ENCODE measurements around the gene CDA.

DNA sequence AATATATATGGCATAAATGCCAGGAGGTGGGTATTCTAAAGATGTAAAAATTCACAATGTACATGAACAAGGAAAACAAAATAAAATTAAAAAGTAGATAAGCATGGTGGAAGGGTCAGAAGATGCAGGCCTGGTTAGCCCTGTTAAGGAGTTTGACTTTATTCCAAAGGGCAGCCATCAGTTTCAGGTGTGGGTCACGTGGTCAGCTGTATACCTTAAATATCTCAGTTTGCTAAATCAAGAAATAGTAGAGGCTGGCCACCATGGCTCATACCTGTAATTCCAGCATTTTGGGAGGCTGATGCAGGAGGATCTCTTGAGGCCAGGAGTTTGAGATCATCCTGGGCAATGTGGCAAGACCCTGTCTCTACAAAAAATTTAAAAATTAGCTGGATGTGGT is 35.8 kb downstream of the CDA start:
- TF ChIP-seq RXRA (IDR thresholded peaks at IDR 0.05; ENCODE audit: borderline replicate concordance, low read depth) (no peak), EP300 (IDR thresholded peaks at IDR 0.05; ENCODE audit: borderline replicate concordance in 1 of 2, low read depth in 1 of 2, low read length in 1 of 2) (no peak), YY1 (IDR thresholded peaks at IDR 0.05; ENCODE audit: low read depth) (no peak), NRF1 (IDR thresholded peaks at IDR 0.05; ENCODE audit: low read depth, low read length) (no peak)
- TF ChIP-seq, protein P1, sequence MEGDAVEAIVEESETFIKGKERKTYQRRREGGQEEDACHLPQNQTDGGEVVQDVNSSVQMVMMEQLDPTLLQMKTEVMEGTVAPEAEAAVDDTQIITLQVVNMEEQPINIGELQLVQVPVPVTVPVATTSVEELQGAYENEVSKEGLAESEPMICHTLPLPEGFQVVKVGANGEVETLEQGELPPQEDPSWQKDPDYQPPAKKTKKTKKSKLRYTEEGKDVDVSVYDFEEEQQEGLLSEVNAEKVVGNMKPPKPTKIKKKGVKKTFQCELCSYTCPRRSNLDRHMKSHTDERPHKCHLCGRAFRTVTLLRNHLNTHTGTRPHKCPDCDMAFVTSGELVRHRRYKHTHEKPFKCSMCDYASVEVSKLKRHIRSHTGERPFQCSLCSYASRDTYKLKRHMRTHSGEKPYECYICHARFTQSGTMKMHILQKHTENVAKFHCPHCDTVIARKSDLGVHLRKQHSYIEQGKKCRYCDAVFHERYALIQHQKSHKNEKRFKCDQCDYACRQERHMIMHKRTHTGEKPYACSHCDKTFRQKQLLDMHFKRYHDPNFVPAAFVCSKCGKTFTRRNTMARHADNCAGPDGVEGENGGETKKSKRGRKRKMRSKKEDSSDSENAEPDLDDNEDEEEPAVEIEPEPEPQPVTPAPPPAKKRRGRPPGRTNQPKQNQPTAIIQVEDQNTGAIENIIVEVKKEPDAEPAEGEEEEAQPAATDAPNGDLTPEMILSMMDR (IDR thresholded peaks at IDR 0.05): no peak
